Measurements from ENCODE around the gene WNK3. TPM values are rescaled to one million over a fixed set of nuclear protein-coding genes. Genes with fewer than 3 reads are reported as not detected.
A peak's percentile ranks its signal among the peaks of the same experiment; 100 is the strongest.

Gene WNK3
- polyA plus RNA-seq, 1 of the 3 experiments (the other 2 are of a cell fraction), result 0.54 TPM

- Histone ChIP-seq H4K20me1 (ENCODE audit: insufficient read depth) (peaks cover 9% of the 10 kb centered on the region; the same call in 1 of the 2 replicates), H3K36me3 (replicated peaks in 1 of 2; ENCODE audit: control insufficient read depth in 1 of 2, insufficient read depth in 2 of 2, low read length in 1 of 2) (no peaks in the 10 kb centered on the region), H3K9ac (peak overlapping the region; percentile 68), H3K27ac (ENCODE audit: low read depth in 2 of 2, low read length in 1 of 2) (peak overlapping the region; percentile 76 to 80; a peak in 3 of 4 replicates), H3K27me3 (ENCODE audit: insufficient read depth) (no peaks in the 10 kb centered on the region), H3F3A (replicated peaks; ENCODE audit: insufficient read depth) (peaks cover 9% of the 10 kb centered on the region), H2AFZ (ENCODE audit: low read depth) (no peak overlapping the region), H3K79me2 (ENCODE audit: insufficient read depth) (peaks cover 52% of the 10 kb centered on the region), H3K4me3 (ENCODE audit: low read depth in 2 of 2, low read length in 1 of 2) (peak overlapping the region; percentile 64 to 66), H3K4me2 (peak overlapping the region; percentile 80), H3K4me1 (ENCODE audit: control insufficient read depth in 1 of 2, insufficient read depth in 2 of 2, low read depth in 1 of 2, low read length in 1 of 2) (peaks cover 0 to 6% of the 10 kb centered on the region in 2 experiments; a peak in 2 of 4 replicates), H3K9me2 (no peaks in the 10 kb centered on the region), H3K9me3 (no peaks in the 10 kb centered on the region)
- ChIA-PET CTCF (no interaction called here), POLR2A (no interaction called here)
- TF ChIP-seq YY1 (IDR thresholded peaks at IDR 0.05; ENCODE audit: low read depth) (no peak), MXI1 (IDR thresholded peaks at IDR 0.05; ENCODE audit: low read depth, low read length) (peak; percentile 84), RXRA (IDR thresholded peaks at IDR 0.05; ENCODE audit: borderline replicate concordance, low read depth) (no peak), GABPA (IDR thresholded peaks at IDR 0.05; ENCODE audit: low read depth) (peak; percentile 81), RAD21 (IDR thresholded peaks at IDR 0.05; ENCODE audit: low read length) (no peak), CTCF (IDR thresholded peaks at IDR 0.05) (no peak), TCF12 (IDR thresholded peaks at IDR 0.05) (no peak), RFX5 (IDR thresholded peaks at IDR 0.05; ENCODE audit: low read length) (no peak), MAX (IDR thresholded peaks at IDR 0.05; ENCODE audit: low read depth) (peak; percentile 83), USF2 (IDR thresholded peaks at IDR 0.05; ENCODE audit: borderline replicate concordance, low read depth, low read length) (no peak), RCOR1 (IDR thresholded peaks at IDR 0.05; ENCODE audit: low read length) (no peak), CHD2 (IDR thresholded peaks at IDR 0.05; ENCODE audit: low read length, partially characterized antibody) (no peak), FOXJ3 (CRISPR knock-in tag; IDR thresholded peaks at IDR 0.05) (no peak), GATA2 (CRISPR knock-in tag; IDR thresholded peaks at IDR 0.05) (no peak), POLR2AphosphoS5 (IDR thresholded peaks at IDR 0.05; ENCODE audit: low read depth, low read length) (peak; percentile 50; the same call in 1 of the 2 replicates)
- TF ChIP-seq, protein P1, sequence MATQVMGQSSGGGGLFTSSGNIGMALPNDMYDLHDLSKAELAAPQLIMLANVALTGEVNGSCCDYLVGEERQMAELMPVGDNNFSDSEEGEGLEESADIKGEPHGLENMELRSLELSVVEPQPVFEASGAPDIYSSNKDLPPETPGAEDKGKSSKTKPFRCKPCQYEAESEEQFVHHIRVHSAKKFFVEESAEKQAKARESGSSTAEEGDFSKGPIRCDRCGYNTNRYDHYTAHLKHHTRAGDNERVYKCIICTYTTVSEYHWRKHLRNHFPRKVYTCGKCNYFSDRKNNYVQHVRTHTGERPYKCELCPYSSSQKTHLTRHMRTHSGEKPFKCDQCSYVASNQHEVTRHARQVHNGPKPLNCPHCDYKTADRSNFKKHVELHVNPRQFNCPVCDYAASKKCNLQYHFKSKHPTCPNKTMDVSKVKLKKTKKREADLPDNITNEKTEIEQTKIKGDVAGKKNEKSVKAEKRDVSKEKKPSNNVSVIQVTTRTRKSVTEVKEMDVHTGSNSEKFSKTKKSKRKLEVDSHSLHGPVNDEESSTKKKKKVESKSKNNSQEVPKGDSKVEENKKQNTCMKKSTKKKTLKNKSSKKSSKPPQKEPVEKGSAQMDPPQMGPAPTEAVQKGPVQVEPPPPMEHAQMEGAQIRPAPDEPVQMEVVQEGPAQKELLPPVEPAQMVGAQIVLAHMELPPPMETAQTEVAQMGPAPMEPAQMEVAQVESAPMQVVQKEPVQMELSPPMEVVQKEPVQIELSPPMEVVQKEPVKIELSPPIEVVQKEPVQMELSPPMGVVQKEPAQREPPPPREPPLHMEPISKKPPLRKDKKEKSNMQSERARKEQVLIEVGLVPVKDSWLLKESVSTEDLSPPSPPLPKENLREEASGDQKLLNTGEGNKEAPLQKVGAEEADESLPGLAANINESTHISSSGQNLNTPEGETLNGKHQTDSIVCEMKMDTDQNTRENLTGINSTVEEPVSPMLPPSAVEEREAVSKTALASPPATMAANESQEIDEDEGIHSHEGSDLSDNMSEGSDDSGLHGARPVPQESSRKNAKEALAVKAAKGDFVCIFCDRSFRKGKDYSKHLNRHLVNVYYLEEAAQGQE (IDR thresholded peaks at IDR 0.05; ENCODE audit: low read depth, low read length), result no peak
- TF ChIP-seq, protein P2, sequence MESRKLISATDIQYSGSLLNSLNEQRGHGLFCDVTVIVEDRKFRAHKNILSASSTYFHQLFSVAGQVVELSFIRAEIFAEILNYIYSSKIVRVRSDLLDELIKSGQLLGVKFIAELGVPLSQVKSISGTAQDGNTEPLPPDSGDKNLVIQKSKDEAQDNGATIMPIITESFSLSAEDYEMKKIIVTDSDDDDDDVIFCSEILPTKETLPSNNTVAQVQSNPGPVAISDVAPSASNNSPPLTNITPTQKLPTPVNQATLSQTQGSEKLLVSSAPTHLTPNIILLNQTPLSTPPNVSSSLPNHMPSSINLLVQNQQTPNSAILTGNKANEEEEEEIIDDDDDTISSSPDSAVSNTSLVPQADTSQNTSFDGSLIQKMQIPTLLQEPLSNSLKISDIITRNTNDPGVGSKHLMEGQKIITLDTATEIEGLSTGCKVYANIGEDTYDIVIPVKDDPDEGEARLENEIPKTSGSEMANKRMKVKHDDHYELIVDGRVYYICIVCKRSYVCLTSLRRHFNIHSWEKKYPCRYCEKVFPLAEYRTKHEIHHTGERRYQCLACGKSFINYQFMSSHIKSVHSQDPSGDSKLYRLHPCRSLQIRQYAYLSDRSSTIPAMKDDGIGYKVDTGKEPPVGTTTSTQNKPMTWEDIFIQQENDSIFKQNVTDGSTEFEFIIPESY (IDR thresholded peaks at IDR 0.05; ENCODE audit: borderline replicate concordance, low read depth), result no peak
- TF ChIP-seq, protein P3, sequence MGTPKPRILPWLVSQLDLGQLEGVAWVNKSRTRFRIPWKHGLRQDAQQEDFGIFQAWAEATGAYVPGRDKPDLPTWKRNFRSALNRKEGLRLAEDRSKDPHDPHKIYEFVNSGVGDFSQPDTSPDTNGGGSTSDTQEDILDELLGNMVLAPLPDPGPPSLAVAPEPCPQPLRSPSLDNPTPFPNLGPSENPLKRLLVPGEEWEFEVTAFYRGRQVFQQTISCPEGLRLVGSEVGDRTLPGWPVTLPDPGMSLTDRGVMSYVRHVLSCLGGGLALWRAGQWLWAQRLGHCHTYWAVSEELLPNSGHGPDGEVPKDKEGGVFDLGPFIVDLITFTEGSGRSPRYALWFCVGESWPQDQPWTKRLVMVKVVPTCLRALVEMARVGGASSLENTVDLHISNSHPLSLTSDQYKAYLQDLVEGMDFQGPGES (IDR thresholded peaks at IDR 0.05; ENCODE audit: low read depth, low read length), result no peak
- TF ChIP-seq, protein P4, sequence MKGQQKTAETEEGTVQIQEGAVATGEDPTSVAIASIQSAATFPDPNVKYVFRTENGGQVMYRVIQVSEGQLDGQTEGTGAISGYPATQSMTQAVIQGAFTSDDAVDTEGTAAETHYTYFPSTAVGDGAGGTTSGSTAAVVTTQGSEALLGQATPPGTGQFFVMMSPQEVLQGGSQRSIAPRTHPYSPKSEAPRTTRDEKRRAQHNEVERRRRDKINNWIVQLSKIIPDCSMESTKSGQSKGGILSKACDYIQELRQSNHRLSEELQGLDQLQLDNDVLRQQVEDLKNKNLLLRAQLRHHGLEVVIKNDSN (IDR thresholded peaks at IDR 0.05; ENCODE audit: borderline replicate concordance, low read depth), result peak; percentile 16; the same call in 1 of the 2 replicates
- peak; percentile 58 for DNase-seq
- 4% methylated on average over 4 of the region's 36 CpGs for WGBS (ENCODE audit: low lambda C conversion rate)
Measured at GRCh38 chrX:54182194-54182863, 175.5 kb downstream of the WNK3 start.
